Stimulated activated CD4-positive, alpha-beta T cell treated with anti-CD3 and anti-CD28 coated beads, TNF-alpha, amount 100 ng/mL, for 24 hours (primary cell): ENCODE measurements around the gene AGT.
"Not testable (repeated sequence)": the region's sequence is repeated elsewhere in the genome, so short reads cannot be mapped to it uniquely, and the experiment has no call there.

ENCODE experiments used
- DNase-seq, 3 experiments: peaks; one replicate each; pipeline ENCODE4 v3.0.0-alpha.2; 2020; ENCODE audit warnings: low read depth in 3 of 3

AGT gene

DNA sequence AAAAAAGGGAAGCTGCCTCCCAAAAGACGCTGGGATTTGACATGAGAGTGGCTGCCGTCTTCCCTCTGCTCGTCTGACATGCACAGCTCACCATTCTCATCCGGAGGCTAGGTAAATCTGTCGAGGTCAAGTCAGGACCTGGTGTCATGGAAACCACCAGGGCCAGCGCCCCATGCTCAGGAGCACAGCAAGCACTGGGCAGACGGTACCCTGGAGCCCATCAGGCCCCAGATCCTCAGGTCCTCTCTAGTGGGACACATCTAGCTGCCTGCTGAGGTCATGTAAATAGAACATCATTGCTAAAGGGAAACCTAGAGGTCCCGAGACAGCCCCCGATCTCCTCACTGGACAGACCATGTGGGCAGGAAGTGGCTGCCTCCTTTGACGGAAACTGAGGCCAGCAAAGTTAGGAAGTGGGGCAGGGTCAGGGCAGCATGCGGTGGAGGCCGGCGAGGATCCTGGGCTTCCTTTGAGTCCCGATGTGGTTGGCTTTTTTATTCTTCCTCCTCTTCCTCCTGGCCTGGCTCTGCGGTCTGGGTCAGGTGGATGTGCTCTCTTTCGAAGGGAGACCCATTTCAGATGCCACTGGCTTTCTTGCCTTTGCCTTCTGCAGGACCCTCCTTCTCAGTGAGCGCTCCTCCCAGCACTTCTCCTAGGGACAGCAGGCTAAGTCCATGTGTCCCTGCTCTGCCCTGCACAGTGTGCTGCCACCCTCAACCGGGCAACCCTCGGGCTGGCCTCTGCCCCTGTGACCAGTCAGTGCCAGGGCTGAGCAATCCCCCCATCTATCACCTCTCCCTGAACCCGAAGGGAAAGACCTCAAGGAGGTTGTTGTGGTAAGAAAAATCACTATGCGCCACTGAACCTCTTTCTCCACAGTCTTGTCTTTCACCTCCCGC, 5.9 kb downstream of the AGT start:
- DNase-seq, result no peak

DNA sequence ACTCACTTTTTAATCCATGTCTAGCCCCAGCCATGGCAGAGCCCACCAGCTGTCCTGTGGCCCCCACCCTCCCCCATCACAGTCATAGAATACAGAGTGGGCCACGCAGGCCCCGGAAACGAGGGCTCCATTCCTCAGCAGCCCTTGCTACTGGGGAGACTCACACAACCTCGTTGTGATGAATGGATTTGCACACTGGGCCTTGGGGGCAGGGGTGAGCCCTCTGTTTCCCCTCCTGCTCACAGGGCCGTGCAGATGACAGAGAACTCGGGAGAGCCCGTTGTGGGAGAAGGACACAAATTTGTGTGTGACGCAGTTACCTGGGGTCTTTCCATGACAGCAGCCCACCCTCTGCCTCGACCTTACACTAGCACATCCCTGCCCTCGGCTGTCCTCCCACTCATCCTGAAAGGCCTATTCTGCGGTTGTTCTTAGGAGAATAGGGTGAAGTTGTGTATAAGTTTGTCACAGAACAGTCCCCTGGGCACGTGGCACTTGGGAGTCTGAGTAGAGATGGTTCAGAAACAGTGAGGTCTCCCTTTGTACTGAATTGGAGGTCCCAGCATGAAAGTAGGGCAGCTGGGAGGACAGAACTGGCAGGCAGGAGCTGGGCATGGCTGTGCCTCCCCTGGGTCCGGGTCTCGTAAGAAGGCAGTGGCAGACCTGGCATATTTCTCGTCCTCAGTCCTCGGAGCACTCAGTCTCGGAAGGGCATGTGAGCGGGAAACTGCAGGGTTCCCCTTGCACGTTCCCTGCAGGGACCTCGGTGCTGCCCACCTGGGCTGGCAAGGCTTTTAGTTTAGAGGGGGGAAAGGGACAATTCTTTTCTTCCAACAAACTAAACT, 6.8 kb downstream of the AGT start:
- no peak for DNase-seq

DNA sequence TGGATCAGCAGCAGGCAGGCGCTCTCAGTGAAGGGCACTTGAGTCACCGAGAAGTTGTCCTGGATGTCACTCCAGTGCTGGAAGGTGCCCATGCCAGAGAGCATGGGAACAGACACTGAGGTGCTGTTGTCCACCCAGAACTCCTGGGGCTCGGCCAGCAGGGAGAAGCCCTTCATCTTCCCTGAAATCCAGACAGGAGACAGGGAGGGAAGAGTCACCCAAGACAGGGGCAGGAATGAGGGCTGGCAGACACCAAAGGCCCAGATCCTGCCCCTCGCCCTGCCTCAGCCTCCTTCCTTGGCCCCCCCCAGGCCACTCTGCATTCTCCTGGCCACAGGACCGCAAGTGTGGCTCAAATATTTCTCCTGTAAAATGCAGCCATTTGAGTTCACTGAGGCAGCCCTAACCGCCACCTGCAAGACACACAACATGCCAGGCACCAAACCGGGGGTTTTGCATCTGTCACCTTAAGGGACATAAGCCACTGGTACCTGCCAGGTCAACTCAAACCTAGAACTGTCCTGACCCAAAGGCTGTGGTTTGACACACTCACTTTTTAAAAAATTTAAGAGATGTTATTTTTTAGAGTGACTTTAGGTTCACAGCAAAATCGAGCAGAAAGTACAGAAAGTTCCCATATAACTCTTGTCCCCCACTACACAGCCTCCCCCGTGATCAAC, 7.8 kb downstream of the AGT start:
- DNase-seq, result no peak

DNA sequence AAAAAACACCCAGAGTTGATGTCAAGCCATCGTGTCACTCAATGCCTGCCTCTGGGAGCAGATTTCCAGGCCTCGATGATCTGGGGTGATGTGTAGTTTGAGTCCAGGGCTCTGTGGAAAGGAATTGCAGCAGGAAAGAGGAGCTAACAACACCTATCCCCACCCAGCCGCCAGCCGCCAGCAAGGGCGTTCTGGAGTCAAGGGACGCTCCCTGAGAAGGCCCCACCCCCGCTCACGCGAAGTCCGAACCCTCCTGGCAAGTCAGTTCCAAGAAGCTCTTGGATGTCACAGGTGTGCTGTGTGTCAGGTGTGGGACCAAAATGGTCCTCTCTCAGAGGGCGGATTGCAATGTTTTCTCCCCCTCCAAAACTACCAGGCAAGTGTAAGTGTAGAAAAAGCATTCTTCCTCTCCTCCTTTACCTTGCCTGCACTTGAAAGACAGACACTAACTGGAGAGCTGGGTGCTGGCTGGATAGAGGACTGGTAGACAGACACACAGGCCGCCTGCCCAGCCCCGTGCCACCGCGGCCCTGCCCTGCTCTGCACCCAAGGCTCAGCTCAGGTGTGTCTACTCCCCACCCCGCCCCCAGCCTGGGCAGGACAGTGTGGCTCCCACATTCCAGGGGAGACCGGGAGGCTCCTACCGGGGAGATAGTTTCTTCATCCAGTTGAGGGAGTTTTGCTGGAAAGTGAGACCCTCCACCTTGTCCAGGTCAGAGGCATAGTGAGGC, 8.5 kb downstream of the AGT start:
- DNase-seq, result no peak

DNA sequence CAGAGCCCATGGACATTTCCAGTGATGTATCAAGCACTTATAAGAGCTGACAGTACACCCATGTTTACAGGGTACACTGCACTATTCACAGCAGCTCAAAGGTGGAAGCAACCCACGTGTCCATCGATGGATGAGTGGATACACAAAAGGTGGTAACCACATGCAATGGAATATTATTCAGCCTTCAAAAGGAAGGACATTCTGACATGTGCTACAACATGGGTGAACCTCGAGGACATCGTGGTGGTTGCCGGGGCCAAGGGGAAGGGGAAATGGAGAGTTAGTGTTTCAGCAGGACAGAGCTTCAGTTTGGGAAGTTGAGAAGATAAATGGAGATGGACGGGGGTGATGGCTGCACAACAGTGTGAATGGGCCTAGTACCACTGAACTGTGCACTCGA, 9.1 kb downstream of the AGT start:
- DNase-seq, result no peak

DNA sequence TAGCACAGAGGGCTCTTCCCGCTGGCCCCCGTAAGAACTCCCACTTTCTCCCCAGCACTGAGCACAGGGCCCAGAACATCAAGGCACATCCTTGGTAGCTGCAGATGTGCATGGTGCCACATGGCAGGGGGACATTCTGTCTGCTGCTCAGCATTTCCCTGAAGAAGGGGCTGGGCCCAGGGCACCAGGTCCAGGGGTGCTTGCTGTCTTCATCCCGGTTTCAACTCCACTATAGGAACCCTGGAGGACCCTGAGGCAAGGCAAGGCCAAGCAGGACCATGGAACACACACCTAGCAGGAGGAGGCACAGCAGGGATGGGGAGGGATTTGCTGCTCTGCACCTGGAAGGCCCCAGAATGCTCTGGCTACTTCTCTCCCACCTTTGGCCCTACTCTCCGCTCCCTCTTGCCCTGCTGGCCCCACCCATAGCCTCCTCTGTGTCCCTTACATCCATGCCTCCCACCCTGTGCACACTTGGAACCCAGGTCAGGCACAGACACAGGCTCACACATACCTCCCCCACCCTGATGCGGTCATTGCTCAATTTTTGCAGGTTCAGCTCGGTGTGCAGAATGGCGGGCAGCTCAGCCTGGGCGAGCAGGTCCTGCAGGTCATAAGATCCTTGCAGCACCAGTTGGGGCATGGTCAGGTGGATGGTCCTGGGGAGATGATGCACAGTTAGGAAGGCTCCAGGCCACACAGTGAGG, 10.1 kb downstream of the AGT start:
- DNase-seq, result no peak

DNA sequence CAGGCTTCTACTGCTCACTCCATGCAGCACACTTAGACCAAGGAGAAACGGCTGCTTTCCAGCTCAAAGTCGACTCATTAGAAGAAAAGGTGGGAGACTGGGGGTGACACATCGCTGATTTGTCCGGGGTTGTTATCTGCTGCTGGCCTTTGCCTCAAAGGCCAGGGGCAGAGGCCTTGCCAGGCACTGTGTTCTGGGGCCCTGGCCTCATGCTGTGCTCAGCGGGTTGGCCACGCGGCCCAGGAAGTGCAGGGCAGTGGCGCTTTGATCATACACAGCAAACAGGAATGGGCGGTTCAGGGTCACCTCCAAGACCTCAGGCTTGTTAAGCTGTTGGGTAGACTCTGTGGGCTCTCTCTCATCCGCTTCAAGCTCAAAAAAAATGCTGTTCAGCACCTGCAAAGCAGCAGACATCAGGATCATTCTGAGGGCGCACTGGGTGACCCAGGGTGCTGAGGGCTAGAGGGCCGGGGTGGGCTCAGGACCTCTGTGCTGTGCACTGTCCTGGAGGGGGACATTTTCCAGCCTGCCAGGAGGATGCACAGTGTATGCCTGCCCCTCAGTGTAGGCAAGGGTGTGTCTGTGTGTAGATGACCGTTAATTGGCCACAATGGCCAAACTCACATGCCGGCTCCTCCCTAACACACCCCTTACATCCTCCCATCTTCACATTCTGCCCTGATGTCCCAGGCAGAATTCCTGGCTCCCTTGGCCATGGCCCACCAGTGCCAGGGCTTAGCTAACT, 10.8 kb downstream of the AGT start:
- DNase-seq, result no peak

DNA sequence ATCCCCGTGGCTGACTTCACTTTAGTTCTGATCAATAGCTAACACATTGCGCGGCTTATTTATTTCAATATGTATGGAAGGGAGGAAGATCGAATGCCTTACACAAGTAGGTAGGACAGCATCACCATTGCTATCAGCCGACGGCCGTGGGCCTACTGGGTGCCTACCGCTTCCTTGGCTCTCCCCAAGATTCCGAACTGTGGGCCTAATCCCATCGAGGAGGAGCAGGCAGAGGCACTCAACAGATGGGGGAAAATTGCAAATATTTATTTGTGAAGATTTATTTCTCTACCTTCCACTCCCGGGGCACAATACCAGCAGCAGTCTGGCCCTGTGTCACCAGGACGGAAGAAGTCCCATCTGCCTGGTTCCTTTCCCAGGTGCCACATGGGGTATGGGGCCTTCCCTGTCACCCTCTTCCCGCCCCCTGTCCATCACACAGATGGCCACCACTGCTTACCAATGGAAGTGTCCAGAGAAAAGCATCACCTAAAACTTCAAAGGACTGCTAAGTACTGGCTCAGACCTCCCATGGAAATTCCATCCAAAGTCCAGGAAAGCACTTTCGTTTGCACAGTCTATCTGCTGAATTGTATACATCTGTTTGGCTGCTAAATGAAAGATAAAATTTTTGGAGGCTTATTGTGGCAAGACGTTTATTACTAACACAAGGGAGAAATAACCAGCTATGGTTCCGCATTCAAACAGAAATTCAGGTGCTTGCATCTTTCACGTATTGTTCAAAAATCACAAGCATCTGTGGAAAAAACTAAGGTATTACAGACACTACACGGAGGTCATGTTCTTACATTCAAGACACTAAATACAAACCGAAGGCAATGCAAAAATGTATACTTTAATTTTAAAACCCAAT, 11.8 kb downstream of the AGT start:
- no peak for DNase-seq

DNA sequence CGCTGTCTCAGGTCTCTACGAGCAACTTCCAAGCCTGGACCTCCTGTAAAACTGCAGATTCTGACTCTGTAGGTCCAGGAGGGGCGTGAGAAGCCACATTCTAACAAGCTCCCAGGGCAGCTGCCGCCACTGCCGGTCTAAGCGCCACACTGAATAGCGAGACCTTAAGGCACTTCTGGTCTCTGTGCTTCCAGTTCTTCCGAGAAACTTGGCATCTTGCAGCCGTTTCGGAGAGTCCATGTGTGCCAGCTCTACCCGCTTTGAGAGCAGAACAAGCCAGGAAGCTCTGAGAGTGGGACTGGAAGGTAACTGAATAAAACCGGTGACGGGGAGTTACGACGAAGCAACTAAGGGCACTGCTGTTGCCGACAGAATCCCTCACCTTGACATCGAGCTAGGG, 12.5 kb downstream of the AGT start:
- no peak for DNase-seq

DNA sequence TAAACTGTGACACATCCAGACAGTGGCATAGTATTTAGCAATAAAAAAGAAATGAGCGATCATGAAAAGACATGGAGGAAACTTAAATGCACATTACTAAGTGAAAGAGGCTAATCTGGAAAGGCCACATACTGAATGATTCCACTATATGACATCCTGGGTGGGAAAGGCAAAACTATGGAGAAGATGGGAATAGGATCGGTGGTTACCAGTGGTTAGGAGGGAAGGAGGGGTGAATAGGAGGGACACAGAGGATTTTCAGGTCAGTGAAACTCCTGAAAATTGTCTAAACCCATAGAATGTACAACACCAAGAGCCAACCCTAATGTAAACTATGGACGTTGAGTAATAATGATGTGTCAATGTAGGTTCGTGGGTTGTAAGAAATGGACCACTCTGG, 13.8 kb downstream of the AGT start:
- no peak for DNase-seq

DNA sequence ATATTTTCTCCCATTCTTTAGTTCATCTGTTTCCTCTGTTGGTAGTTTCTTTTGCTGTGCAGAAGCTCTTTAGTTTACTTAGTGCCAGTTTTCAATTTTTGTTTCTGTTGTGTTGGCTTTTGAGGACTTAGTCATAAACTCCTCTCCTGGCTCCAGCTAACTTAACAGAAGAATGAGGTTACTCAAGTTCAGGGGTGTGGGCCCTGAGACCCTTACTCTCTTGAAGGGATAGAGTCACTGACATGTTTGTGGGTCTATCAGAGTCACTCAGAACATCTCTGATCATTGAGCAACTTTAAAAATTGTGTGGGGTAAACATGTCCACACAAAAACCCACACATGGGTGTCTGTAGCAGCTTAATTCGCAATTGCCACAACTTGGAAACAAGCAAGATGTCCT, 14.2 kb downstream of the AGT start:
- no peak for DNase-seq

DNA sequence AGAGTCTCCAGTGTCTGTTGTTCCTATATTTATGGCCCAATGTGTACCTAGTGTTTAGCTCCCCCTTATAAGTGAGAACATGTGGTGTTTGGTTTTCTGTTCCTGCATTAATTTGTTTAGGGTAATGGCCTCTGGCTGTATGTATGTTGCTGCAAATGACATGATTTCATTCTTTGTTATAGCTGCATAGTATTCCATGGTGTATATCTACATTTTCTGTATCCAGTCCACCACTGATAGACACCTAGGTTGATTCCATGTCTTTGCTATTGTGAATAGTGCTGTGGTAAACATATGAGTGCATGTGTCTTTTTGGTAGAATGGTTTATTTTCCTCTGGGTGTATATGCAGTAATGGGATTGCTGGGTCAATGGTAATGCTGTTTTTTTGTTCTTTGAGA, 15.0 kb downstream of the AGT start:
- DNase-seq, result not testable (repeated sequence)

DNA sequence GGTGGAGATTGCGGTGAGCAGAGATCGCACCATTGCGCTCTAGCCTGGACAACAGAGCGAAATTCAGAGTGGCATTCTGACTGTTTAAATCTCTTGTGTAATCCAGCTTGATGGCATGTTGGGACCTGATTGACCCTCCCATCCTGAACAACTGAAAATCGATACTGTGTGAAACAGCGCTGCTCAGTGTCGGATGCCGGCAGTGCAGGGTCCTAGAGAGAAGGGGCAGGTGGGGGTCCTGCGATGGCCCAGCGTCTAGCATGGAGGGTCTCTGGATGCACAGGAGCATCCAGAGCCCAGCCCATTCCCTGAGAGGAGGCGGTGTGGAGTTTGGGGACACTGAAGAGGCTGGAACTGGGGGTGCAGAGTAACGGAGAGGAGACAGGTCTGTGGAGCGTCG, 15.8 kb downstream of the AGT start:
- DNase-seq, result no peak

DNA sequence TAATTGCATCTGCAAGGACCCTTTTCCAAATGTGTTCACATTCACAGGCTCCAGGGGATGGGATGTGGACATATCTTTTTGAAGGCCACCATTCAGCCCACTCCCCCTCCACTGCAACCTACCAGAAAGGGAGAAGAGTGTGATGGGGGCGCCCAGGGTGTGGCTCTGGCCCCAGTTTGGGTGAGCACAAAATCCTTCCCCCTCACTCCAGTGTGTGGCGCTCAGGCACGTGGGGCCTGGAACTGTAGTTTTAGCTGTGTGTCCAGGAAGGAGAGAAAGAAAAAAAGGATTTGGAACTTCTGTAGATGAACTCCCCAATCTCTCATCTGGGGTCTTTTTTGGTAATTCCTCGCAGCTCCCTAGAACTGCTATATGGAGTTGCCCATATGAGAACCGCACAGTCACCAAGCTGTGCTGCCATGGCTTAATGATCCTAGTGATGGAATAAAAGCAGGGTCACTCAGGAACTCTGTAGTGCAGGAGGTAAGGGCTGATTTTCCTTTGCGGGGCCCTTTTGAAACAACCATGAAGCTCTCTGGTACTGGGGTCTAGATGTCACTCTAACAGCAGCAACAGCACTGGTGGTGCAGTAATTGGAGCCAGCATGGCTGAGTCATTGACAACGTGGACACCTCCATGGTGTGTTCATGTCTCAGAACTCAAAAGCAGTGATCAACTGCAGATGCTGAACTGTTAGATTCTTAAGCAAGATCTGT, 17.0 kb downstream of the AGT start:
- DNase-seq, result no peak

DNA sequence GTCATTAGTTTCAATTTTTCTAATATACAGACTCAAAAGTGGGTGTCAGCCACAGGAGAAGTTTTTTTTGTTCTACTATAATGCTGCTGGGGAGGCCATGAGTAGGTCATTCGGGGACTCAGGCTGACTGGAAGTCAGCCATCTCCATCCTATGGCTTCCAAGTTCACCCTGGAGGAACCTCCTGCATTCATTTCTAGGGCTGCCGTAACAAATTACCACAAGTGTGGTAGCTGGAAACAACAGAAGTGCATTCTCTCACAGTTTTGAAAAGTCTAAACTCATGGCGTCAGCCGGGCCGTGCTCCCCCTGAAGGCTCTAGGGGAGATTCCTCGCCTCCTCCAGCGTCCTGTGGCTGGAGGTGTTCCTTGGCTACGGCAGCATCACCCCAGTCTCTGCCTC, 17.7 kb downstream of the AGT start:
- no peak for DNase-seq

DNA sequence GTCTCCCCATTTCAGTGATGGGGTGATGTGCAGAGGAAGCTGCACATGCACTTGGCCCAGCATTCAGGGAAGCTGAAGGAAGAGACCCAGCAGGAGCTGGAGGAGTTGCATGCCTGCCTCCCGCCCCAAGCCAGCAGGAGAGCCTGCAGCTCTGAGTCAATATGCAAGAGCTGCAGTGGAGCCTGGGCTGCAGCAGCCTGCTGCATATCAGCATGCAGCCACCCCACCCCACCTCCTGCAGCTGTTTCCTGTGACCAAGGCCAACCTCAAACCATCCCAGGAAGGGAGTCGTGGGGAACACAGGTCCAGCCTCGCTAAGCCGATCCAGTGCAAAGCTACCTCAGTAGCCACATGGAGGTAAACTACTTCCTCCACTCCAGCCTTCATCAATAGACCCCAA, 18.9 kb downstream of the AGT start:
- no peak for DNase-seq

DNA sequence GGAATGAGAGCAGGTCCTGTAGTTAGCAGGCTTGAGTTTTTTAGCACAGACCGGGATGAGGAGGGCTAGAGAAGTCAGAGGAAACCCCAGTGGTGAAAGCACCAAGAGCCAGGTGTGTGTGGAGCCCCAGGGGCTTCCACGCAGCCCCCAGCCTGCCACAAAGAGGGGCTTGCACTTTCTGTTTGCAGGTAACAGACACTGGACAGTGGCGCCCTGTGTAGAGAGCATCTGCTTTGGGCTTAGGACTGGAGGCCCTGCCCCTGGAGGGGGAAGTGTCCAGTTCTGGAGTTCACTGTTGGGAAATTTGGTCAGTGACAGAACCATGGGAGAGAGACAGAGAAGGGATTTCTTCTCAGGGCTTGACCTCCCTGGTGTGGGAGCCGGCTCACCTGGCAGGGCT, 19.5 kb downstream of the AGT start:
- no peak for DNase-seq

DNA sequence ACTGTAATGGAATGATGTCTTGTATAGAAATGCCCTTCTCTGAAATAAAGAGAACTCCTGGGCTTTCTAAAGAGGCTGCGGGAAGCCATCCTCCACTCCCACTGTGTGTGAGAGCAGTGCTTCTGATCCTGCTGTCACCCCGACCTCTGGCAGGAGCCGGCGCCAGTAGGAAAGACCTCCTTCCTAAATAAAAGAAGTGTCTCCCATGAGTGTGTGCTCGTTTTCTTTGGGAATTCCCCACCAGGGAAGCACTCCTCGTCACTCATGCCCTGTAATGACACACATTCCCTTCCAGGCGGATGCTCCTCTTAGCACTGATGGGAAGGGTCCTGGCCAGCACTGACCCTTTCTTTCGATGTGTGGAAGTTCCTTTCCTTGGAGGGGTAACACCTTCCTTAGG, 20.1 kb downstream of the AGT start:
- no peak for DNase-seq

DNA sequence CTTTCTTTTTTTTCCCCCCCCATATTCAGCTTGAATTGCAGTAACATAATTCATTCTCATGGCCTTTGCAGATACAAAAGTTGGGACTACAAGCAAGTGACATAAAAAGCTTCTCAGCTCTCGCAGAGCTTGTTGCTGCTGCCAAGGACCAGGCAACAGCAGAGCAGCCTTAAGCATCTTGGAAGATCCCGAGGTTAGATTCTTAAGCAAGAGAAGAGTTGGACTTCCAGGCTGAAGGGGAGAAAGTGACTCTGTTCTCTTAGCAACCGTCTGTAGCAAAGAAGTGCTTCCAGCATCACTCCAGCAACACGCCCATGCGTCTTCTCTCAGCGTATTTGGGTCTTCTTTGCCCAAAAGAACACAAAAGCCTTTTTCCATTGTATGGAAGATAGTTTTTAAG, 20.7 kb downstream of the AGT start:
- no peak for DNase-seq
